HG03108 (cell line): ENCODE data around the gene CDK11A.
"Not testable (repeated sequence)": the region's sequence is repeated elsewhere in the genome, so short reads cannot be mapped to it uniquely, and the experiment has no call there.

Source experiments
- ATAC-seq: cut with Tn5 transposase; IDR thresholded peaks from one replicate; pipeline ENCODE4 v1.9.1; 2021; ENCODE audit warnings: moderate library complexity; ENCODE audit not compliant: unreplicated experiment

Gene CDK11A

GRCh38 chr1:1726088-1726487 is 1.9 kb upstream of the CDK11A start:
- not testable (repeated sequence) for ATAC-seq

- no peak for ATAC-seq
Measured at GRCh38 chr1:1721201-1721600, 3.0 kb downstream of the CDK11A start.

GRCh38 chr1:1715109-1715883 is 8.9 kb downstream of the CDK11A start:
- not testable (repeated sequence) for ATAC-seq

- not testable (repeated sequence) for ATAC-seq
Measured at GRCh38 chr1:1707897-1708296, 16.3 kb downstream of the CDK11A start.

GRCh38 chr1:1707241-1707640 is 16.9 kb downstream of the CDK11A start:
- ATAC-seq = not testable (repeated sequence)

- not testable (repeated sequence) for ATAC-seq
Measured at GRCh38 chr1:1705623-1706022, 18.5 kb downstream of the CDK11A start.

- ATAC-seq = not testable (repeated sequence)
Measured at GRCh38 chr1:1704284-1704957, 19.7 kb downstream of the CDK11A start.

- no peak for ATAC-seq
Measured at GRCh38 chr1:1703796-1704195, 20.4 kb downstream of the CDK11A start.

GRCh38 chr1:1702506-1702905 is 21.7 kb downstream of the CDK11A start:
- not testable (repeated sequence) for ATAC-seq

GRCh38 chr1:1700557-1700956 is 23.6 kb downstream of the CDK11A start:
- not testable (repeated sequence) for ATAC-seq

GRCh38 chr1:1700067-1700466 is 24.1 kb downstream of the CDK11A start:
- ATAC-seq = not testable (repeated sequence)

GRCh38 chr1:1699061-1699460 is 25.1 kb downstream of the CDK11A start:
- ATAC-seq = not testable (repeated sequence)

GRCh38 chr1:1697358-1698183 is 26.6 kb downstream of the CDK11A start:
- not testable (repeated sequence) for ATAC-seq

GRCh38 chr1:1696431-1697357 is 27.5 kb downstream of the CDK11A start:
- not testable (repeated sequence) for ATAC-seq

- peak; percentile 68 for ATAC-seq
Measured at GRCh38 chr1:1692714-1693647, 31.2 kb downstream of the CDK11A start, which contains the start of gene SLC35E2B. SLC35E2B (minus strand) TSS chr1:1692795; CDS start chr1:1676699, 16,096 bp downstream.

GRCh38 chr1:1692324-1692713 is 31.8 kb downstream of the CDK11A start:
- peak; percentile 25 for ATAC-seq

GRCh38 chr1:1691443-1691842 is 32.7 kb downstream of the CDK11A start:
- ATAC-seq = not testable (repeated sequence)

- not testable (repeated sequence) for ATAC-seq
Measured at GRCh38 chr1:1689526-1689925, 34.6 kb downstream of the CDK11A start.

GRCh38 chr1:1687846-1688245 is 36.3 kb downstream of the CDK11A start:
- ATAC-seq = no peak
